NT2/D1 (cell line): ENCODE results near the gene TPP1.

ENCODE experiments used
- SUZ12 ChIP-seq: IDR thresholded peaks from 2 replicates; pipeline ENCODE4 v1.6.1; 2011; ENCODE audit not compliant: insufficient read length, insufficient read depth; ENCODE audit errors: extremely low read depth
- YY1 ChIP-seq: IDR thresholded peaks from 2 replicates; pipeline ENCODE4 v1.6.1; 2011; ENCODE audit not compliant: insufficient read length, insufficient read depth
- ZNF274 ChIP-seq: IDR thresholded peaks from 2 replicates; pipeline ENCODE4 v1.6.1; 2011; ENCODE audit warnings: mild to moderate bottlenecking, low read depth, low read length

DNA sequence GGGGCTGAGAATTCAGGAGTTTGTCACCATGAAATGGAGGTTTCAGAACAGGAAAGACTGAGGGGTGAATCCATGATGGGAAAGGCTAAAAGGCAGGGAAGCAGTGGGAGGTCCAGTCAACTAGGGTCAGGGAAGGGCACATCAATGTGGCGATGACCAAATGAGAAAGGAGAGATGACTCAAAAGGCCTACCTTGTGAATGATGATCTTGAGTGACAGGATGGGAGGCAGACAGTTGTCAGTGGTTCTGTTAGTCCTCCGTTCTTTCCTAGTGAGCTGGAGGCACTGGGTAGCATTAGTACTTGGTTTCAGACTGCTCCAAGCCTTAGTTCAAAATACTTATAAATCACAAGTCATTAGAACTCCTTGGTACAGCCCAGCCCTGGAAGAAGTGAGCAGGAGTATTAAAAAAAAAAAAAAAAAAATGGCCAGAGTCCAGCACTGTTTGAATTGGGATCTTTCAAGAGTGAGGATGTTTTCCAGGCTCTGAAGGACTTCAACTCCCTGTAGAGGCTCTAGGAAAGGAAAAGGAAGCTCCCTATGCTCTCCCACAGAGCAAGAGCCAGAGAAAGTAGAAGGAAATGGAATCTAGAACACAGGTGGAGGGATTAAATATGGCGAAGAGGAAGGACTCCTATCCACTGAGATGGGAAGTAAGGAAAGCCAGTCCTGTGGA lies 44.7 kb upstream of the TPP1 start:
- TF ChIP-seq SUZ12 (no peak), YY1 (no peak), ZNF274 (no peak)
